Osteoblast (primary cell): ENCODE results near the gene SWAP70. TPM values are rescaled to one million over a fixed set of nuclear protein-coding genes. Genes with fewer than 3 reads are reported as not detected.
"Not testable (repeated sequence)": the region's sequence is repeated elsewhere in the genome, so short reads cannot be mapped to it uniquely, and the experiment has no call there.

Source experiments
- DNase-seq: peaks from one replicate; pipeline ENCODE4 v3.0.0; 2011; ENCODE audit warnings: low spot score, mixed read lengths; ENCODE audit not compliant: insufficient read length; ENCODE audit errors: missing footprints
- H2AFZ ChIP-seq: 2 replicates; pipeline ENCODE4 v1.6.0; 2011; ENCODE audit warnings: mild to moderate bottlenecking, low read length
- H3K27ac ChIP-seq: 2 replicates; pipeline ENCODE4 v1.5.1; 2011; ENCODE audit warnings: mild to moderate bottlenecking, low read depth, low read length, moderate library complexity
- H3K27me3 ChIP-seq: 2 replicates; pipeline ENCODE4 v1.6.0; 2012; ENCODE audit warnings: mild to moderate bottlenecking, control low read depth, inconsistent platforms, low read length, moderate library complexity; ENCODE audit not compliant: insufficient read depth
- H3K36me3 ChIP-seq: 2 replicates; pipeline ENCODE4 v1.5.1; 2011; ENCODE audit warnings: mild to moderate bottlenecking, low read length, control low read depth, moderate library complexity; ENCODE audit not compliant: insufficient read depth
- H3K4me1 ChIP-seq: 2 replicates; pipeline ENCODE4 v1.5.1; 2011; ENCODE audit warnings: mild to moderate bottlenecking, low read length, control low read depth, moderate library complexity; ENCODE audit not compliant: insufficient read depth
- H3K4me2 ChIP-seq: 2 replicates; pipeline ENCODE4 v1.6.0; 2011; ENCODE audit warnings: mild to moderate bottlenecking, low read length; ENCODE audit not compliant: insufficient read depth
- H3K4me3 ChIP-seq: fragments of 200-600 bp; sonication (generic); 3 replicates; pipeline ENCODE4 v1.5.1; 2012; ENCODE audit warnings: mild to moderate bottlenecking, low read length, inconsistent platforms; ENCODE audit not compliant: insufficient read depth
- H3K79me2 ChIP-seq: 2 replicates; pipeline ENCODE4 v1.6.0; 2012; ENCODE audit warnings: mild to moderate bottlenecking, low read length, control low read depth, inconsistent platforms; ENCODE audit not compliant: insufficient read depth
- H3K9me3 ChIP-seq: 2 replicates; pipeline ENCODE4 v1.5.1; 2011; ENCODE audit warnings: low read depth, low read length, control low read depth
- H4K20me1 ChIP-seq: 2 replicates; pipeline ENCODE4 v1.6.0; 2012; ENCODE audit warnings: mild to moderate bottlenecking, low read length, control low read depth; ENCODE audit not compliant: insufficient read depth
- total RNA-seq: library from RNA; depleted of rRNA; stranded (reverse); fragments of >200 nt; gene quantifications from 2 replicates; pipeline ENCODE4 v1.2.3, GENCODE V29; 2012
- TF ChIP-seq, protein P1 (sequence below): IDR thresholded peaks from 2 replicates; pipeline ENCODE4 v1.5.1; 2011; ENCODE audit warnings: mild to moderate bottlenecking, low read depth, low read length, moderate library complexity; ENCODE audit errors: extremely low read depth

Gene SWAP70
- total RNA-seq, 1 donor: 62.2 TPM

DNA sequence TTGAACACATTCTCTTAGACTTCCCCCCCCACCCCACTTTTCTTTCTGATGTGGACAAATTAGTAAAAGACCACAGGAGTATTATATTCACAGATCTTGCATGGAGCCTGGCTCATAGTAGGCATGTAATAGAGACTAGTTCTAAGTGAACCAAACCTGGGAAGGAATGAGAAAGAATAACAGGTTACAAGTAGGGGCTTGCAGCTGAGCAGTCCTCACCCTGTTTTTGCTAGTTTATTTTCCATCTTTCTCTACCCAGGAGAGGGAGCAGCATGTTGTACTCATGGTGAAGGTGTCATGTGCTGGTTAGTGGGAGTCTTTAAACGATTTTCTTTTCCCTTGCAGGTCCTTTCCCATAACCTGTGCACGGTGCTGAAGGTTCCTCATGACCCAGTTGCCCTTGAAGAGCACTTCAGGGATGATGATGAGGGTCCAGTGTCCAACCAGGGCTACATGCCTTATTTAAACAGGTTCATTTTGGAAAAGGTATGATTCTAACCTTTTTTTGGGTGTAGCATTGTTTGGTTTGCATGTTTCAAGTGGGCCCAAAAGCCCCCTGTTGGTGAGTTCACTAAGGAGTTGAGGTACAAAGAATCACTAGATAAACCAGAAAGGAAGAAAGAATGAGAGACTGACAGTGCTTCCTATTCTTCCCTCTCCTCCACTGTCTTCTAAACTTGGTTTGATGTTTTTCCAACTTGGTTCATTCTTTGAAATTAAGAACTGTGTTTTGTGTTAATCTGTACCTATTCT lies 30.1 kb downstream of the SWAP70 start:
- DNase-seq: no peak
- peaks cover 20% of the 10 kb centered on the region for H3K4me1 ChIP-seq
- H3K36me3 ChIP-seq: peaks cover 14% of the 10 kb centered on the region
- no peaks in the 10 kb centered on the region for H3K27me3 ChIP-seq
- H2AFZ ChIP-seq: no peak overlapping the region
- TF ChIP-seq, protein P1, sequence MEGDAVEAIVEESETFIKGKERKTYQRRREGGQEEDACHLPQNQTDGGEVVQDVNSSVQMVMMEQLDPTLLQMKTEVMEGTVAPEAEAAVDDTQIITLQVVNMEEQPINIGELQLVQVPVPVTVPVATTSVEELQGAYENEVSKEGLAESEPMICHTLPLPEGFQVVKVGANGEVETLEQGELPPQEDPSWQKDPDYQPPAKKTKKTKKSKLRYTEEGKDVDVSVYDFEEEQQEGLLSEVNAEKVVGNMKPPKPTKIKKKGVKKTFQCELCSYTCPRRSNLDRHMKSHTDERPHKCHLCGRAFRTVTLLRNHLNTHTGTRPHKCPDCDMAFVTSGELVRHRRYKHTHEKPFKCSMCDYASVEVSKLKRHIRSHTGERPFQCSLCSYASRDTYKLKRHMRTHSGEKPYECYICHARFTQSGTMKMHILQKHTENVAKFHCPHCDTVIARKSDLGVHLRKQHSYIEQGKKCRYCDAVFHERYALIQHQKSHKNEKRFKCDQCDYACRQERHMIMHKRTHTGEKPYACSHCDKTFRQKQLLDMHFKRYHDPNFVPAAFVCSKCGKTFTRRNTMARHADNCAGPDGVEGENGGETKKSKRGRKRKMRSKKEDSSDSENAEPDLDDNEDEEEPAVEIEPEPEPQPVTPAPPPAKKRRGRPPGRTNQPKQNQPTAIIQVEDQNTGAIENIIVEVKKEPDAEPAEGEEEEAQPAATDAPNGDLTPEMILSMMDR: no peak
- no peak overlapping the region for H3K4me3 ChIP-seq
- H3K27ac ChIP-seq: no peak overlapping the region
- peaks cover 13% of the 10 kb centered on the region for H4K20me1 ChIP-seq
- no peaks in the 10 kb centered on the region for H3K9me3 ChIP-seq
- no peak overlapping the region for H3K4me2 ChIP-seq
- H3K79me2 ChIP-seq: peaks cover 43% of the 10 kb centered on the region

DNA sequence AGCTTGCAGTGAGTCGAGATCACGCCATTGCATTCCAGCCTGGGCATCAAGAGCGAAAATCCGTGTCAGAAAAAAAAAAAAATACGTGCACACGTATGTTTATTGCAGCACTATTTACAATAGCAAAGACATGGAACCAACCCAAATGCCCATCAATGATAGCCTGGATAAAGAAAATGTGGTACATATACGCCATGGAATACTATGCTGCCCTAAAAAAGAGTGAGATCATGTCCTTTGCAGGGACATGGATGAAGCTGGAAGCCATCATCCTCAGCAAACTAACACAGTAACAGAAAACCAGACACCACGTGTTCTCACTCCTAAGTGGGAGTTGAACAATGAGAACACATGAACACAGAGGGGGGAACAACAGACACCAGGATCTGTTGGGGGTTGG lies 31.4 kb downstream of the SWAP70 start:
- Histone ChIP-seq H3K79me2 (peaks cover 48% of the 10 kb centered on the region), H3K36me3 (peaks cover 14% of the 10 kb centered on the region)
- H2AFZ ChIP-seq, H4K20me1 ChIP-seq, DNase-seq, H3K4me2 ChIP-seq, H3K27me3 ChIP-seq, H3K4me1 ChIP-seq, H3K4me3 ChIP-seq, H3K9me3 ChIP-seq, H3K27ac ChIP-seq: not testable (repeated sequence)

DNA sequence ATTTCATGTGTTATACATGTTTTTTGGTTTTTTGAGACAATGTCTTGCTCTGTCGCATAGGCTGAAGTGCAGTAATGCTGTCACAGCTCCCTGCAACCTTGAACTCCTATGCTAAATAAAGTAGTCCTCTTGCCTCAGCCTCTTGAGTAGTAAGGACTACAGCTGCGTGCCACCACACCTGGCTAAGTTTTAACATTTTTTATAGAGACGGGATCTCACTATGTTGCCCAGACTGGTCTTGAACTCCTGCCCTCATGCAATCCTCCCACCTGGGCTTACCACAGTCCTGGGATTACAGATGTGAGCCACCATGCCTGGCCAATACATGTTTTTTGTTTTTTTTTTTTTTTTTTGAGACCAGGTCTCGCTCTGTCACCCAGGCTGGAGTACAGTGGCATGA lies 33.9 kb downstream of the SWAP70 start:
- TF ChIP-seq, protein P1: no peak
- DNase-seq: no peak
- Histone ChIP-seq H3K36me3 (peaks cover 14% of the 10 kb centered on the region), H3K4me3 (no peak overlapping the region), H3K9me3 (no peaks in the 10 kb centered on the region), H4K20me1 (peaks cover 6% of the 10 kb centered on the region), H3K27me3 (no peaks in the 10 kb centered on the region), H3K27ac (no peak overlapping the region), H3K4me1 (peaks cover 8% of the 10 kb centered on the region), H3K4me2 (no peak overlapping the region), H2AFZ (no peak overlapping the region), H3K79me2 (peaks cover 44% of the 10 kb centered on the region)

DNA sequence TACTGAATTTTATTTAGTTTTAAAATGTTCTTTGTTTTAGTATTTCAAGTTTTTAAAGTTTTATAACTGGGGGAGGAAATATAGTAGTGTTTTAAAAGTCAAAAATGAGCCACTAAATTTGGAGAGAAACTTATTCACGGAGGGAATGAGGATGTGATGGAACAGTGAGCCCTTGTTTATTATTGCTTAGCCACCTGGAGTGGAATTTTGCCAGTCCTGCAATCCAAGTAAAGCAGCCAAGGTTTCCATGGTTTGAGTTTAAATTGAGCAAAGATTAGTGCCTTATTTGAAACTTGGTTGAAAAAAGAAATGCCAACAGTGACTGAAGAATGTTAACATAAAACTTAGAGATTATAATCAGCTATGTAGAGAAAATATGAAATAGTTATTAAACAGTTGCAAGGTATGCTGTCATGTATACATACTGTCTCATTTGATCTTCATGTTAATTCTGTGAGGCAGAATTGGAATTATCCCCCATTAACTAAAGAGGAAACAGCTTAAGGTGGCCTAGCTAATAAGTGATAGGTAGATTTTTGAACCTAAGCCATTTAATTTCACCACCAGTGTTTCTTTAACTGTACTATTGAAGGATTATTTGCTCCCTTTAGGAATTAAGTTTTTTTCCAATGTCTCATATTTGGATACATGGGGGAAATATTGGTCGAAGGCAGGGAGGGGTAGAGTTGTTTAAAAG lies 36.4 kb downstream of the SWAP70 start:
- H3K27me3 ChIP-seq: no peaks in the 10 kb centered on the region
- H3K9me3 ChIP-seq: no peaks in the 10 kb centered on the region
- no peak overlapping the region for H3K4me3 ChIP-seq
- H3K79me2 ChIP-seq: peaks cover 48% of the 10 kb centered on the region
- H4K20me1 ChIP-seq: no peaks in the 10 kb centered on the region
- peaks cover 12% of the 10 kb centered on the region for H3K36me3 ChIP-seq
- no peak overlapping the region for H3K4me2 ChIP-seq
- no peak for DNase-seq
- peaks cover 8% of the 10 kb centered on the region for H3K4me1 ChIP-seq
- no peak overlapping the region for H3K27ac ChIP-seq
- TF ChIP-seq, protein P1: no peak
- no peak overlapping the region for H2AFZ ChIP-seq
